HepG2 (cell line): ENCODE results near the gene NECAB2. TPM values are rescaled to one million over a fixed set of nuclear protein-coding genes. Genes with fewer than 3 reads are reported as not detected.

ENCODE experiments used
- AGO2 ChIP-seq: fragments of 200-400 bp; formaldehyde crosslinking; optimal IDR thresholded peaks from 2 replicates; pipeline ENCODE3; 2017; ENCODE audit warnings: mild to moderate bottlenecking, low read depth, low read length, moderate library complexity
- ATAD3A ChIP-seq: sonication (generic); formaldehyde crosslinking; IDR thresholded peaks from 2 replicates; pipeline ENCODE4 v1.4.0; 2020; ENCODE audit warnings: missing genetic modification reagents
- ATF5 ChIP-seq: sonication (generic); formaldehyde crosslinking; IDR thresholded peaks from 2 replicates; pipeline ENCODE4 v1.4.0; 2020; ENCODE audit warnings: mild to moderate bottlenecking, low read depth, missing genetic modification reagents
- GTF3A ChIP-seq: sonication (generic); formaldehyde crosslinking; conservative IDR thresholded peaks from 2 replicates; pipeline ENCODE4 v1.4.0; 2020; ENCODE audit warnings: mild to moderate bottlenecking, missing genetic modification reagents
- IKZF1 ChIP-seq: fragments of 450-650 bp; IDR thresholded peaks from 2 replicates; pipeline ENCODE4 v1.7.1; 2016
- KDM1A ChIP-seq: IDR thresholded peaks from 2 replicates; pipeline ENCODE4 v1.6.1; 2016; ENCODE audit warnings: missing compliant biosample characterization
- KDM6A ChIP-seq: IDR thresholded peaks from 2 replicates; pipeline ENCODE4 v1.6.1; 2016; ENCODE audit warnings: low read depth
- MEIS1 ChIP-seq: sonication (generic); formaldehyde crosslinking; IDR thresholded peaks from 2 replicates; pipeline ENCODE4 v1.9.0; 2021; ENCODE audit warnings: mild to moderate bottlenecking, missing genetic modification reagents, moderate library complexity, borderline replicate concordance
- MTF2 ChIP-seq: sonication (generic); formaldehyde crosslinking; IDR thresholded peaks from 2 replicates; pipeline ENCODE4 v1.5.0; 2020; ENCODE audit warnings: missing genetic modification reagents, borderline replicate concordance
- NKX3-1 ChIP-seq: sonication (generic); formaldehyde crosslinking; IDR thresholded peaks from 2 replicates; pipeline ENCODE4 v1.5.0; 2020; ENCODE audit warnings: missing genetic modification reagents
- PHF21A ChIP-seq: sonication (generic); formaldehyde crosslinking; IDR thresholded peaks from 2 replicates; pipeline ENCODE4 v1.5.0; 2020; ENCODE audit warnings: mild to moderate bottlenecking, missing genetic modification reagents
- RXRA ChIP-seq: sonication (generic); formaldehyde crosslinking; IDR thresholded peaks from 2 replicates; pipeline ENCODE4 v1.5.1; 2020; ENCODE audit warnings: missing genetic modification reagents
- TP53 ChIP-seq: sonication (generic); formaldehyde crosslinking; conservative IDR thresholded peaks from 2 replicates; pipeline ENCODE4 v1.4.0; 2020; ENCODE audit warnings: missing genetic modification reagents
- ZFP1 ChIP-seq: IDR thresholded peaks from 2 replicates; pipeline ENCODE4 v1.6.1; 2016
- ZKSCAN5 ChIP-seq: sonication (generic); formaldehyde crosslinking; IDR thresholded peaks from 2 replicates; pipeline ENCODE4 v1.5.1; 2020; ENCODE audit warnings: mild to moderate bottlenecking, missing genetic modification reagents
- ZMAT3 ChIP-seq: sonication (generic); formaldehyde crosslinking; conservative IDR thresholded peaks from 2 replicates; pipeline ENCODE4 v1.7.0; 2021; ENCODE audit warnings: missing genetic modification reagents
- ZNF235 ChIP-seq: sonication (generic); formaldehyde crosslinking; IDR thresholded peaks from 2 replicates; pipeline ENCODE4 v1.8.1; 2023; ENCODE audit warnings: mild to moderate bottlenecking, missing genetic modification reagents, borderline replicate concordance
- ZNF256 ChIP-seq: sonication (generic); formaldehyde crosslinking; conservative IDR thresholded peaks from 2 replicates; pipeline ENCODE4 v1.4.0; 2020; ENCODE audit warnings: missing genetic modification reagents
- ZNF34 ChIP-seq: sonication (generic); formaldehyde crosslinking; IDR thresholded peaks from 2 replicates; pipeline ENCODE4 v1.4.0; 2020; ENCODE audit warnings: mild to moderate bottlenecking, missing genetic modification reagents, borderline replicate concordance
- ZNF367 ChIP-seq: sonication (generic); formaldehyde crosslinking; IDR thresholded peaks from 2 replicates; pipeline ENCODE4 v1.4.0; 2020; ENCODE audit warnings: missing genetic modification reagents, borderline replicate concordance
- ZNF460 ChIP-seq: sonication (generic); formaldehyde crosslinking; IDR thresholded peaks from 2 replicates; pipeline ENCODE4 v1.5.1; 2020; ENCODE audit warnings: missing genetic modification reagents, mild to moderate bottlenecking, borderline replicate concordance
- ZNF468 ChIP-seq: sonication (generic); formaldehyde crosslinking; IDR thresholded peaks from 2 replicates; pipeline ENCODE4 v1.8.0; 2022; ENCODE audit warnings: mild to moderate bottlenecking, moderate library complexity, missing genetic modification reagents
- ZNF713 ChIP-seq: sonication (generic); formaldehyde crosslinking; IDR thresholded peaks from 2 replicates; pipeline ENCODE4 v1.4.0; 2020; ENCODE audit warnings: mild to moderate bottlenecking, missing genetic modification reagents
- ZNF841 ChIP-seq: sonication (generic); formaldehyde crosslinking; IDR thresholded peaks from 2 replicates; pipeline ENCODE4 v1.8.1; 2023; ENCODE audit warnings: missing genetic modification reagents, borderline replicate concordance
- polyA plus RNA-seq, 8 experiments: library from polyadenylated mRNA; depleted of rRNA in 3 of 8; stranded (reverse) in 7 of 8; unstranded in 1 of 8; fragments of >200 nt; fragmentation: Illumina TruSeq in 4 of 8; extraction: Trizol in 4 of 8; gene quantifications; 2 replicates each; pipeline versions ENCODE4 v1.2.1 to v1.2.3, GENCODE V29; 2011 to 2016; ENCODE audit warnings: low read depth in 4 of 8, missing spikeins in 1 of 8, mixed read lengths in 1 of 8; ENCODE audit not compliant: insufficient read depth in 1 of 8
- total RNA-seq, 5 experiments: library from RNA; depleted of rRNA; stranded (reverse); fragments of >200 nt; fragmentation: Illumina TruSeq; extraction: Trizol; gene quantifications; 2 replicates each; pipeline ENCODE4 v1.2.3, GENCODE V29; 2016; ENCODE audit warnings: low read depth in 1 of 5
- TF ChIP-seq, protein P1 (sequence below): sonication (generic); formaldehyde crosslinking; IDR thresholded peaks from 2 replicates; pipeline ENCODE4 v1.8.1; 2023; ENCODE audit warnings: mild to moderate bottlenecking, moderate library complexity, missing genetic modification reagents
- TF ChIP-seq, protein P2 (sequence below): sonication (generic); formaldehyde crosslinking; IDR thresholded peaks from 2 replicates; pipeline ENCODE4 v1.4.0; 2020; ENCODE audit warnings: mild to moderate bottlenecking, missing genetic modification reagents
- TF ChIP-seq, protein P3 (sequence below): sonication (generic); formaldehyde crosslinking; conservative IDR thresholded peaks from 2 replicates; pipeline ENCODE4 v1.4.0; 2020; ENCODE audit warnings: mild to moderate bottlenecking, missing genetic modification reagents, moderate library complexity

Gene NECAB2
- total and polyA plus RNA-seq, 2 of the 13 experiments (the other 11 are each of a cell fraction or from before 2014, with no cell fraction given): 0.21 to 0.49 TPM

DNA sequence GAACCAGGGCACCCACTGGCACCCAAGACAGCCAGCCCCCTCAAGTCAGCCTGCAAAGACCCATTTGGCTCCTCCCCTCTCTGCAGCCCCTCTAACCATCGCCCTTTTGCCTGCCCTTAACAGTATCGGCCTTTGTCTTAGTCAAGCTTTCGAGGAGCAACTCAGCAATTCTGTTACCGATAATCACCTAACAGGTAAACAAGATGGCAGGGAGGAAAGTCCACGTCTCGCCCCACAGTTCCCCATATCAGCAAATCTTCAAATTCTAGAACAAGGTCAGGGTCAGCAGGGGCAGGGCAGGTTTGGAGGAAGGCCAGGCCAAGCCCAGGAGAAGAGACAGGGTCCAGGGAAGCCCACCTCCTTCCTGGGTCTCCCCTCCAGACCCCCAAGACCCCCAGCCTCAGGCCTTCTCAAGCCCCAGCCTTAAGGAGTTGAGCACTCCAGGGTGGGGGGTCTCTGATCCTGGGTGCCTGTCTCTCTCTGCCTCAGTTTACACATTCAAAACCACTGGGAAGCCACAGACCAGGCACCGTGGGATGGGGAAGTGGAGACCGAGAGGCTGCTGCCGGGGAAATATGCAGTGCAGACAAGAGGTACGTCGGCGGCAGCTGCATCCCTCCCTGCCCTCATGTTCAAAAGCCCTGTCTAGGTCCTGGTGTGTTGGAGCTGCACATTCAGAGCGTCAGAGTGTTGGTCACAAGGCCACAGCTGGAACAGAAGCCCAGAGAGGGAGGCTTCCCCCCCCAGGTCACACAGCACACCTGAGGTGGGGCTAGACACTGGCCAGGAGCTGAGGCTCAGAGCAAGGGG lies 18.9 kb upstream of the NECAB2 start (continued):
- TF ChIP-seq ZFP1 (CRISPR knock-in tag): no peak
- TF ChIP-seq ZNF34: no peak
- TF ChIP-seq ZNF367: no peak
- TF ChIP-seq ZNF713 (CRISPR knock-in tag): no peak
- no peak for TF ChIP-seq IKZF1
- TF ChIP-seq MEIS1 (CRISPR knock-in tag): no peak
- TF ChIP-seq PHF21A (CRISPR knock-in tag): peak; percentile 56; the same call in 1 of the 2 replicates
- no peak for TF ChIP-seq GTF3A
- TF ChIP-seq, protein P1, sequence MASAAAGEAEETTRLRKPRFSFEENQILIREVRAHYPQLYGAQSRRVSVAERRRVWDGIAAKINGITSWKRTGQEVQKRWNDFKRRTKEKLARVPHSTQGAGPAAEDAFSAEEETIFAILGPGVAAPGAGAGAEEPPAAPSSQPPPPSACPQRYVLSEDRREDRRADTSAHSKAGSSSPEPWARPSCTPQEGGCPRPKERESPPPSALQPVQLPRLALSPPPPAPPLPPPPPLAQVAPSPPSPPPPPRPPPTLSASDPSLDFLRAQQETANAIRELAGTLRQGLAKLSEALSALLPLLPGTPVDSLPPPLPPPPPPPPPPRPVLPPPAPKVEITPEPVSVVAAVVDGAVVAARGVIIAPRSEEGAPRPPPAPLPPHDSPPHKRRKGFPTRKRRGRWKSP (CRISPR knock-in tag): no peak
- TF ChIP-seq ZNF235: no peak
- TF ChIP-seq KDM6A (CRISPR knock-in tag): peak; percentile 66
- no peak for TF ChIP-seq AGO2
- TF ChIP-seq ZNF468: no peak
- no peak for TF ChIP-seq MTF2
- peak; percentile 93 for TF ChIP-seq KDM1A (CRISPR knock-in tag)
- TF ChIP-seq, protein P2, sequence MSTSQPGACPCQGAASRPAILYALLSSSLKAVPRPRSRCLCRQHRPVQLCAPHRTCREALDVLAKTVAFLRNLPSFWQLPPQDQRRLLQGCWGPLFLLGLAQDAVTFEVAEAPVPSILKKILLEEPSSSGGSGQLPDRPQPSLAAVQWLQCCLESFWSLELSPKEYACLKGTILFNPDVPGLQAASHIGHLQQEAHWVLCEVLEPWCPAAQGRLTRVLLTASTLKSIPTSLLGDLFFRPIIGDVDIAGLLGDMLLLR (CRISPR knock-in tag): no peak
- TF ChIP-seq ATF5 (CRISPR knock-in tag): no peak
- no peak for TF ChIP-seq ZMAT3 (CRISPR knock-in tag)
- TF ChIP-seq, protein P3, sequence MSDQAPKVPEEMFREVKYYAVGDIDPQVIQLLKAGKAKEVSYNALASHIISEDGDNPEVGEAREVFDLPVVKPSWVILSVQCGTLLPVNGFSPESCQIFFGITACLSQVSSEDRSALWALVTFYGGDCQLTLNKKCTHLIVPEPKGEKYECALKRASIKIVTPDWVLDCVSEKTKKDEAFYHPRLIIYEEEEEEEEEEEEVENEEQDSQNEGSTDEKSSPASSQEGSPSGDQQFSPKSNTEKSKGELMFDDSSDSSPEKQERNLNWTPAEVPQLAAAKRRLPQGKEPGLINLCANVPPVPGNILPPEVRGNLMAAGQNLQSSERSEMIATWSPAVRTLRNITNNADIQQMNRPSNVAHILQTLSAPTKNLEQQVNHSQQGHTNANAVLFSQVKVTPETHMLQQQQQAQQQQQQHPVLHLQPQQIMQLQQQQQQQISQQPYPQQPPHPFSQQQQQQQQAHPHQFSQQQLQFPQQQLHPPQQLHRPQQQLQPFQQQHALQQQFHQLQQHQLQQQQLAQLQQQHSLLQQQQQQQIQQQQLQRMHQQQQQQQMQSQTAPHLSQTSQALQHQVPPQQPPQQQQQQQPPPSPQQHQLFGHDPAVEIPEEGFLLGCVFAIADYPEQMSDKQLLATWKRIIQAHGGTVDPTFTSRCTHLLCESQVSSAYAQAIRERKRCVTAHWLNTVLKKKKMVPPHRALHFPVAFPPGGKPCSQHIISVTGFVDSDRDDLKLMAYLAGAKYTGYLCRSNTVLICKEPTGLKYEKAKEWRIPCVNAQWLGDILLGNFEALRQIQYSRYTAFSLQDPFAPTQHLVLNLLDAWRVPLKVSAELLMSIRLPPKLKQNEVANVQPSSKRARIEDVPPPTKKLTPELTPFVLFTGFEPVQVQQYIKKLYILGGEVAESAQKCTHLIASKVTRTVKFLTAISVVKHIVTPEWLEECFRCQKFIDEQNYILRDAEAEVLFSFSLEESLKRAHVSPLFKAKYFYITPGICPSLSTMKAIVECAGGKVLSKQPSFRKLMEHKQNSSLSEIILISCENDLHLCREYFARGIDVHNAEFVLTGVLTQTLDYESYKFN (CRISPR knock-in tag): peak; percentile 86
- TF ChIP-seq ZNF841: no peak
- TF ChIP-seq TP53 (CRISPR knock-in tag): no peak
- peak; percentile 89; the same call in 1 of the 2 replicates for TF ChIP-seq RXRA (CRISPR knock-in tag)
- TF ChIP-seq ATAD3A (CRISPR knock-in tag): no peak
- no peak for TF ChIP-seq ZNF256 (CRISPR knock-in tag)
- TF ChIP-seq ZNF460 (CRISPR knock-in tag): no peak; the same call in 1 of the 2 replicates
- no peak for TF ChIP-seq ZKSCAN5 (CRISPR knock-in tag)
- TF ChIP-seq NKX3-1 (CRISPR knock-in tag): no peak
